ENCODE measurements around the gene SCRN1.

GRCh38 chr7:29996321-29996720, 6.7 kb upstream of the SCRN1 start:
- TF ChIP-seq CTCF (IDR thresholded peaks at IDR 0.05) (no peak), POLR2A (IDR thresholded peaks at IDR 0.05) (no peak)

Measured in uterus (tissue), 2 donors.